Measurements from ENCODE around the gene MAGEC3. TPM values are rescaled to one million over a fixed set of nuclear protein-coding genes. Genes with fewer than 3 reads are reported as not detected.

MAGEC3 gene
- total RNA-seq, 1 experiment from 2014 or later, result not detected

DNA sequence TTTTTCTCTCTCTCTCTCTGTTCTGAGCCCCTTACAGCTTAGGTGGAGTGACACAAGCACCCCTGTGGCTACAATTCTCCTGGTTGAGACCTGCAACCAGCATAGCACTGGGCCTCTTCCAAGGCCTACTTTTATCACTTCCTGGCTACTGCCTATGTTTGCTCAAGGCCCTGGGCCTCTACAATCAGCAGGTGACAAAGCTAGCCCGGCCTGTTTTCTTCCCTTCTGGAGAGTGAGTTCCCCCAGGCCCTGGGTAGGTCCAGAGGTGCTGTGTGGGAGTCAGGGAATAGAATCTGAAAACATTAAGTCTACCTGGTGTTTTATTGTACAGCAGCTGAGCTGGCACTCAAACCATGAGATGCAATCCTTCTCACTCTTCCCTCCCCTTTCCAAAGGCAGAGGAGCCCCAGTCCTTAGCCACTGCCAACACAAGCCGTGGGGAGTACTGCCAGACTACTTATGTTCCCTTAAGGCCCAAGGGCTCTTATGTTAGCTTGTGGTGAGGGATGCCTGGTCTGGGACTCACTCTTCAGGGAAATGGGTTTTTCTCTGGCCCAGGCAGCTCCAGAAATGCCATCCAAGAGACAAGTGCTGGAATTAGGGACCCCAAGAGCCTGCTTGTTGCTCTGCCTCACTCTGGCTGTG is 23.8 kb upstream of the MAGEC3 start:
- no peaks in the 10 kb centered on the region for H3K4me1 ChIP-seq (ENCODE audit: insufficient read depth, low read length, poor library complexity, severe bottlenecking)
- H3K9me3 ChIP-seq (ENCODE audit: low read depth, low read length, poor library complexity, severe bottlenecking), result peaks cover 9% of the 10 kb centered on the region
- intact Hi-C loops (cut with micrococcal nuclease; ENCODE audit: unreplicated experiment), result no loop called here
- no TSS peak for BruUV-seq (replicated peaks)
- CTCF ChIA-PET, result no interaction called here
- H3K27me3 ChIP-seq (replicated peaks; ENCODE audit: insufficient read depth, low read depth, low read length, poor library complexity), result no peaks in the 10 kb centered on the region
- H3K27ac ChIP-seq (ENCODE audit: low read depth, low read length, poor library complexity, severe bottlenecking), result no peak overlapping the region
- no peak overlapping the region for H3K4me3 ChIP-seq (ENCODE audit: low read depth, low read length, poor library complexity, severe bottlenecking)
- DNase-seq (ENCODE audit: low spot score), result no peak
- TF ChIP-seq EZH2 (IDR thresholded peaks at IDR 0.05; ENCODE audit: borderline replicate concordance, low read depth, low read length, poor library complexity, severe bottlenecking), result no peak
- TF ChIP-seq, protein P1, sequence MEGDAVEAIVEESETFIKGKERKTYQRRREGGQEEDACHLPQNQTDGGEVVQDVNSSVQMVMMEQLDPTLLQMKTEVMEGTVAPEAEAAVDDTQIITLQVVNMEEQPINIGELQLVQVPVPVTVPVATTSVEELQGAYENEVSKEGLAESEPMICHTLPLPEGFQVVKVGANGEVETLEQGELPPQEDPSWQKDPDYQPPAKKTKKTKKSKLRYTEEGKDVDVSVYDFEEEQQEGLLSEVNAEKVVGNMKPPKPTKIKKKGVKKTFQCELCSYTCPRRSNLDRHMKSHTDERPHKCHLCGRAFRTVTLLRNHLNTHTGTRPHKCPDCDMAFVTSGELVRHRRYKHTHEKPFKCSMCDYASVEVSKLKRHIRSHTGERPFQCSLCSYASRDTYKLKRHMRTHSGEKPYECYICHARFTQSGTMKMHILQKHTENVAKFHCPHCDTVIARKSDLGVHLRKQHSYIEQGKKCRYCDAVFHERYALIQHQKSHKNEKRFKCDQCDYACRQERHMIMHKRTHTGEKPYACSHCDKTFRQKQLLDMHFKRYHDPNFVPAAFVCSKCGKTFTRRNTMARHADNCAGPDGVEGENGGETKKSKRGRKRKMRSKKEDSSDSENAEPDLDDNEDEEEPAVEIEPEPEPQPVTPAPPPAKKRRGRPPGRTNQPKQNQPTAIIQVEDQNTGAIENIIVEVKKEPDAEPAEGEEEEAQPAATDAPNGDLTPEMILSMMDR (conservative IDR thresholded peaks at IDR 0.05; ENCODE audit: low read depth, low read length), result no peak
- POLR2A ChIA-PET (ENCODE audit: low non-redundant PET), result no interaction called here
- H3K36me3 ChIP-seq (ENCODE audit: insufficient read depth, low read length, poor library complexity, severe bottlenecking), result no peaks in the 10 kb centered on the region

DNA sequence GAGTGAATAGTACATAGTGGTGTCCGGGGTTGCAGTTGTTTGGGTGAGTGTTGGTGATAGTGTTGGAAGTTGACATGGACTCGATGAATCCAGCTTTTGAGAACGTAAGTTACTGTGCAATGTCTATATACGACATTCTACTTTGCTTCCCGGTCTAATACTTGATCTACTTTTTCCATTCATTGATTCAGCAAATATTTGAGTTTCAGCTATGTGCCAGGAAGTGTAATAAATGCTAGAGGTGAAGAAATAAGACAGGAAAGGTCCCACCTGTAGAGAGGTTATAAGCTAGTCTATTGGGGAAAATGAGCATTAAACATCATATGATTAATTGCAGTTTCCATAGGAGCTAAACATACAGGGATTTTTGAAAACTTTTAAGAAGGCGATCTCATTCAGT is 22.2 kb upstream of the MAGEC3 start:
- H3K36me3 ChIP-seq (ENCODE audit: insufficient read depth, low read length, poor library complexity, severe bottlenecking), result no peaks in the 10 kb centered on the region
- intact Hi-C loops (cut with micrococcal nuclease; ENCODE audit: unreplicated experiment), result no loop called here
- CTCF ChIA-PET, result no interaction called here
- no peak for TF ChIP-seq EZH2 (IDR thresholded peaks at IDR 0.05; ENCODE audit: borderline replicate concordance, low read depth, low read length, poor library complexity, severe bottlenecking)
- TF ChIP-seq, protein P1 (conservative IDR thresholded peaks at IDR 0.05; ENCODE audit: low read depth, low read length), result no peak
- H3K27me3 ChIP-seq (replicated peaks; ENCODE audit: insufficient read depth, low read depth, low read length, poor library complexity), result no peaks in the 10 kb centered on the region
- no peak for DNase-seq (ENCODE audit: low spot score)
- H3K27ac ChIP-seq (ENCODE audit: low read depth, low read length, poor library complexity, severe bottlenecking), result no peak overlapping the region
- POLR2A ChIA-PET (ENCODE audit: low non-redundant PET), result no interaction called here
- H3K4me3 ChIP-seq (ENCODE audit: low read depth, low read length, poor library complexity, severe bottlenecking), result no peak overlapping the region
- no TSS peak for BruUV-seq (replicated peaks)
- no peaks in the 10 kb centered on the region for H3K4me1 ChIP-seq (ENCODE audit: insufficient read depth, low read length, poor library complexity, severe bottlenecking)
- H3K9me3 ChIP-seq (ENCODE audit: low read depth, low read length, poor library complexity, severe bottlenecking), result peaks cover 9% of the 10 kb centered on the region

DNA sequence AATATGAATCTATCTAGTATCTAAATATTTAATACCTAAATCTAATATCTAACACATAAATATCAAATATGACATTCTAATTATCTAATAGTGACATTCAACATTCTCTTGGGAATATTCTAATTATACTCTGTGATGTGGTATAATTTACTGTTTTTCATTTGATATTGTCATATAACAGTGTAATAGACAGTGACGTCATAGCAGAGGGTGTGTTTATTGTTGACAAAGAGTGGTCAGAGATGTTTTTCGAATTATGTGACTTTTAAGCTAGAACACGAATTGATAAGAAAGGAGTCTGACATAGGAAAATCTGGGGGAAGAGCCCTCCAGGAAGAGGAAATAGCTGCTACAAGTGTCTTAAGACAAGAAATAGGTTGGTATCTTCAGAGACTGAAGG is 5.9 kb upstream of the MAGEC3 start:
- POLR2A ChIA-PET (ENCODE audit: low non-redundant PET), result no interaction called here
- DNase-seq (ENCODE audit: low spot score), result no peak
- BruUV-seq (replicated peaks), result no TSS peak

More for the DNA sequence above, 5.9 kb upstream of the MAGEC3 start:
- no peak overlapping the region for H3K27ac ChIP-seq (ENCODE audit: low read depth, low read length, poor library complexity, severe bottlenecking)
- TF ChIP-seq, protein P1 (conservative IDR thresholded peaks at IDR 0.05; ENCODE audit: low read depth, low read length), result no peak
- no peak for TF ChIP-seq EZH2 (IDR thresholded peaks at IDR 0.05; ENCODE audit: borderline replicate concordance, low read depth, low read length, poor library complexity, severe bottlenecking)
- H3K9me3 ChIP-seq (ENCODE audit: low read depth, low read length, poor library complexity, severe bottlenecking), result peaks cover 13% of the 10 kb centered on the region
- H3K36me3 ChIP-seq (ENCODE audit: insufficient read depth, low read length, poor library complexity, severe bottlenecking), result no peaks in the 10 kb centered on the region
- intact Hi-C loops (cut with micrococcal nuclease; ENCODE audit: unreplicated experiment), result no loop called here
- no peaks in the 10 kb centered on the region for H3K27me3 ChIP-seq (replicated peaks; ENCODE audit: insufficient read depth, low read depth, low read length, poor library complexity)
- no peak overlapping the region for H3K4me3 ChIP-seq (ENCODE audit: low read depth, low read length, poor library complexity, severe bottlenecking)
- CTCF ChIA-PET, result no interaction called here
- H3K4me1 ChIP-seq (ENCODE audit: insufficient read depth, low read length, poor library complexity, severe bottlenecking), result no peaks in the 10 kb centered on the region

All from A673 (cell line).